ENCODE measurements around the gene SDC3. TPM values are rescaled to one million over a fixed set of nuclear protein-coding genes. Genes with fewer than 3 reads are reported as not detected.

The SDC3 gene
- total RNA-seq, 1 donor from 2014 or later, result 23.0 TPM

DNA sequence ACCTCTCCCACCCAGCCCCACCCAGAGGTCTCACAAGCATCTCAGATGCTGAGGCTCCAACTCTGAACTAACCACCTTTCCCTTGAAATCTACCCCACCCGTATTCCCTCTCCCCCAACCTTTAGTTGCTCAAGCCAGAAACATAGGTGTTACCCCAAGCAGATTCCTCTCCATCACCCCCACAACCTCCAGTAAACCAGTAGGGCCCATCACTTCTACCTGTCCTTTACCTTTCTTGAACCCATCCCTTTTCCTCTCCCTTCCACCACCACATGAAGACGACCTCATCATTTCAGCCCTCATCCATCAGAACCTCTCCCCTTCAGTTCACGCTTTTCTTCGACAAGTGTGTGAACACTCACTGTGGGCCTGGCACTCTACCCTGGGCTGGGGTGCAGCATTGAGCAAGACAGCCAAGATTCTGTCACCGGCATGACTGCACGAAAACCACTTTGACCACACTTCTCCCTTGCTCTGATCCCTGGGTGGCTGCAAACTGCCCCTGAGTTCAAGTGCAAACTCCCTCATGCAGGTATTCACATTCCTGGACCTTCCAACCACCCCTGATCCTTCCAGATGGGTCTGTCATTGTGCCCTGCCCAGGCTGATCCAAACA lies 85.5 kb downstream of the SDC3 start:
- peaks cover 7% of the 10 kb centered on the region for H3F3A ChIP-seq (ENCODE audit: low read depth)
- peak overlapping the region; percentile 50 for H3K27ac Mint-ChIP-seq
- H3K4me2 ChIP-seq, result peak overlapping the region; percentile 81
- H3K9me3 ChIP-seq (ENCODE audit: low read depth), result no peaks in the 10 kb centered on the region
- peaks cover 36% of the 10 kb centered on the region for H3K4me1 ChIP-seq
- peaks cover 63% of the 10 kb centered on the region for H3K4me1 Mint-ChIP-seq
- DNase-seq (ENCODE audit: low spot score), result no peak
- peaks cover 17% of the 10 kb centered on the region for H3K27me3 ChIP-seq
- no peak overlapping the region for H3K9ac ChIP-seq
- H3K9me3 Mint-ChIP-seq, result no peaks in the 10 kb centered on the region
- H2AFZ ChIP-seq (replicated peaks), result no peak overlapping the region
- no peaks in the 10 kb centered on the region for H3K79me2 ChIP-seq (ENCODE audit: low read depth)
- H3K27me3 Mint-ChIP-seq (ENCODE audit: insufficient read depth, low read depth), result peaks cover 12% of the 10 kb centered on the region
- H3K27ac ChIP-seq, result no peak overlapping the region
- no peaks in the 10 kb centered on the region for H4K20me1 ChIP-seq (ENCODE audit: low read depth)
- peak overlapping the region; percentile 88 for H3K4me3 Mint-ChIP-seq
- no peaks in the 10 kb centered on the region for H3K36me3 ChIP-seq
- no peak for TF ChIP-seq EZH2 (IDR thresholded peaks at IDR 0.05)
- TF ChIP-seq, protein P1, sequence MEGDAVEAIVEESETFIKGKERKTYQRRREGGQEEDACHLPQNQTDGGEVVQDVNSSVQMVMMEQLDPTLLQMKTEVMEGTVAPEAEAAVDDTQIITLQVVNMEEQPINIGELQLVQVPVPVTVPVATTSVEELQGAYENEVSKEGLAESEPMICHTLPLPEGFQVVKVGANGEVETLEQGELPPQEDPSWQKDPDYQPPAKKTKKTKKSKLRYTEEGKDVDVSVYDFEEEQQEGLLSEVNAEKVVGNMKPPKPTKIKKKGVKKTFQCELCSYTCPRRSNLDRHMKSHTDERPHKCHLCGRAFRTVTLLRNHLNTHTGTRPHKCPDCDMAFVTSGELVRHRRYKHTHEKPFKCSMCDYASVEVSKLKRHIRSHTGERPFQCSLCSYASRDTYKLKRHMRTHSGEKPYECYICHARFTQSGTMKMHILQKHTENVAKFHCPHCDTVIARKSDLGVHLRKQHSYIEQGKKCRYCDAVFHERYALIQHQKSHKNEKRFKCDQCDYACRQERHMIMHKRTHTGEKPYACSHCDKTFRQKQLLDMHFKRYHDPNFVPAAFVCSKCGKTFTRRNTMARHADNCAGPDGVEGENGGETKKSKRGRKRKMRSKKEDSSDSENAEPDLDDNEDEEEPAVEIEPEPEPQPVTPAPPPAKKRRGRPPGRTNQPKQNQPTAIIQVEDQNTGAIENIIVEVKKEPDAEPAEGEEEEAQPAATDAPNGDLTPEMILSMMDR (IDR thresholded peaks at IDR 0.05), result no peak
- no peak for TF ChIP-seq EZH2phosphoT487 (IDR thresholded peaks at IDR 0.05)
- H3K4me3 ChIP-seq, result no peak overlapping the region
- H3K36me3 Mint-ChIP-seq, result no peaks in the 10 kb centered on the region

DNA sequence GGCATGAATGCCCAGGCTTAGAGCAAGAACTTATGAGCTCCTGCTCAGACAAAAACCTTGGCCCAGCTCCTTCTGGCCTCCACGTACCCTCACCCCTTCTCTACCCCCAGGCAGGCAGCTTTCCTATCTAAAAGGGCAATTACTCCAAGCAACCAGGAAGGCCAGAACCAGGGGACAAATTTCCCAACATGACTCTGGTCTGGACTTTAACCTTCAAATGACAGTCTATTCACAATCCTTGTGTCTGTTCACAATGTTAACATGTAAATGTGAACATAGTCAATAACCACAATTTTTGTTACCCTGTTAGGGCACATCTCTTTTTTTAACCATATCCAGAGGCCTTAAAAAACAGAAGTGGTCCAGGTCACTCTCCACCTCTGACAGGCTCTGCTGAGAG lies 86.6 kb downstream of the SDC3 start:
- H3K27ac ChIP-seq, result no peak overlapping the region
- H3K79me2 ChIP-seq (ENCODE audit: low read depth), result no peaks in the 10 kb centered on the region
- TF ChIP-seq EZH2 (IDR thresholded peaks at IDR 0.05), result no peak
- TF ChIP-seq EZH2phosphoT487 (IDR thresholded peaks at IDR 0.05), result no peak
- TF ChIP-seq, protein P1 (IDR thresholded peaks at IDR 0.05), result no peak
- H3K4me3 Mint-ChIP-seq, result peak overlapping the region; percentile 33
- no peak overlapping the region for H3K9ac ChIP-seq
- H3K4me1 Mint-ChIP-seq, result peaks cover 74% of the 10 kb centered on the region
- no peak for DNase-seq (ENCODE audit: low spot score)
- H3K4me1 ChIP-seq, result peaks cover 46% of the 10 kb centered on the region
- no peaks in the 10 kb centered on the region for H3K9me3 Mint-ChIP-seq
- H2AFZ ChIP-seq (replicated peaks), result no peak overlapping the region
- no peaks in the 10 kb centered on the region for H4K20me1 ChIP-seq (ENCODE audit: low read depth)
- H3K36me3 Mint-ChIP-seq, result no peaks in the 10 kb centered on the region
- no peak overlapping the region for H3K4me2 ChIP-seq
- peaks cover 12% of the 10 kb centered on the region for H3K27me3 Mint-ChIP-seq (ENCODE audit: insufficient read depth, low read depth)
- H3F3A ChIP-seq (ENCODE audit: low read depth), result peaks cover 7% of the 10 kb centered on the region
- H3K36me3 ChIP-seq, result no peaks in the 10 kb centered on the region
- peaks cover 17% of the 10 kb centered on the region for H3K27me3 ChIP-seq
- no peaks in the 10 kb centered on the region for H3K9me3 ChIP-seq (ENCODE audit: low read depth)
- peak overlapping the region; percentile 80 for H3K27ac Mint-ChIP-seq
- no peak overlapping the region for H3K4me3 ChIP-seq

DNA sequence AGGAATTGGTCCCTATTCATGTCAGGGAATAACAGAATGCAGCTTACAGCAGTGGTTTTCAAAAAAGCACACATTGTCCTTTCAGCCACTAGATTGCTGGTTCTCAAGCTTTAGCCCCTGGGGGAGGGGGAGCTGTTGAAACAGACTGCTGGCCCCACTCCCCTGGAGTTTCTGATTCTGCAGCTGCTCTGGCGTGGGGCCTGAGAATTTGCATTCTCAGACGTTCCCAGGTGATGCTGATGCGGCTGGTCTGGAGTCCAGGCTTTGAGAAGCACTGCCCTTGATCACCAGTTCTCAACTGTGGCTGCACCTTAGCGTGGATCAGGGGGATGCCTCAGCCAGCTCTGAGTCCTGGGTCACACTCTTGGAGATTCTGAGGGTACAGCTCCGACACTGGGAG lies 88.3 kb downstream of the SDC3 start:
- H3K4me2 ChIP-seq, result no peak overlapping the region
- H3K27ac Mint-ChIP-seq, result peak overlapping the region; percentile 69
- H3K79me2 ChIP-seq (ENCODE audit: low read depth), result no peaks in the 10 kb centered on the region
- H3K27ac ChIP-seq, result no peak overlapping the region
- H3K36me3 Mint-ChIP-seq, result no peaks in the 10 kb centered on the region
- H3K9ac ChIP-seq, result no peak overlapping the region
- peaks cover 2% of the 10 kb centered on the region for H3K27me3 ChIP-seq
- H3K4me1 Mint-ChIP-seq, result peaks cover 76% of the 10 kb centered on the region
- H3K4me3 ChIP-seq, result no peak overlapping the region
- peaks cover 11% of the 10 kb centered on the region for H3F3A ChIP-seq (ENCODE audit: low read depth)
- no peaks in the 10 kb centered on the region for H3K9me3 Mint-ChIP-seq
- H3K9me3 ChIP-seq (ENCODE audit: low read depth), result no peaks in the 10 kb centered on the region
- DNase-seq (ENCODE audit: low spot score), result no peak
- no peaks in the 10 kb centered on the region for H3K36me3 ChIP-seq
- TF ChIP-seq EZH2phosphoT487 (IDR thresholded peaks at IDR 0.05) (no peak), EZH2 (IDR thresholded peaks at IDR 0.05) (no peak)
- TF ChIP-seq, protein P1 (IDR thresholded peaks at IDR 0.05), result no peak
- H2AFZ ChIP-seq (replicated peaks), result no peak overlapping the region
- peaks cover 10% of the 10 kb centered on the region for H3K27me3 Mint-ChIP-seq (ENCODE audit: insufficient read depth, low read depth)
- peaks cover 59% of the 10 kb centered on the region for H3K4me1 ChIP-seq
- H3K4me3 Mint-ChIP-seq, result peak overlapping the region; percentile 48
- H4K20me1 ChIP-seq (ENCODE audit: low read depth), result no peaks in the 10 kb centered on the region

Small RNA genes lying within 50 kb of the gene (small RNA-seq; reads per million reads assigned to genes)
- gene RN7SKP91 (not detected), gene RN7SL371P (not detected)

Other genes starting within 250 kb of the SDC3 start
- gene MATN1, start 185.2 kb downstream of the SDC3 start, total RNA-seq (ENCODE audit: low replicate concordance), result 0.09 TPM in 1 of 2 replicates, not detected in the other
- not detected in 2 replicates for gene LAPTM5, start 151.0 kb downstream of the SDC3 start, total RNA-seq (ENCODE audit: low replicate concordance)
- gene PUM1, start 157.0 kb upstream of the SDC3 start, total RNA-seq (ENCODE audit: low replicate concordance), result 130 and 143 TPM in 2 replicates

Data from neural progenitor cell (in vitro differentiated cells).